Hepatocyte (in vitro differentiated cells): ENCODE results near the gene MDFI. TPM values are rescaled to one million over a fixed set of nuclear protein-coding genes. Genes with fewer than 3 reads are reported as not detected.

ENCODE experiments used
- DNase-seq: peaks from one replicate; pipeline ENCODE4 v3.0.0-alpha.2; 2016; ENCODE audit warnings: low spot score
- H2AFZ ChIP-seq: fragments of 200-600 bp; sonication (generic); 2 replicates; pipeline ENCODE4 v1.6.0; 2016; ENCODE audit warnings: antibody characterized with exemption, mild to moderate bottlenecking
- H3K27ac ChIP-seq: fragments of 200-600 bp; sonication (generic); 2 replicates; pipeline ENCODE4 v1.5.1; 2016; ENCODE audit warnings: mild to moderate bottlenecking
- H3K27me3 ChIP-seq: fragments of 200-600 bp; sonication (generic); 2 replicates; pipeline ENCODE4 v1.6.1; 2016
- H3K36me3 ChIP-seq: fragments of 200-600 bp; sonication (generic); replicated peaks from 2 replicates; pipeline ENCODE4 v1.5.1; 2016; ENCODE audit warnings: low read depth; ENCODE audit not compliant: insufficient read depth
- H3K4me1 ChIP-seq: fragments of 200-600 bp; sonication (generic); 2 replicates; pipeline ENCODE4 v1.5.1; 2016; ENCODE audit warnings: mild to moderate bottlenecking, moderate library complexity; ENCODE audit not compliant: insufficient read depth
- H3K4me2 ChIP-seq: fragments of 200-600 bp; sonication (generic); 2 replicates; pipeline ENCODE4 v1.6.0; 2016
- H3K4me3 ChIP-seq: fragments of 200-600 bp; sonication (generic); 2 replicates; pipeline ENCODE4 v1.5.1; 2016; ENCODE audit warnings: mild to moderate bottlenecking
- H3K79me2 ChIP-seq: fragments of 200-600 bp; sonication (generic); 2 replicates; pipeline ENCODE4 v1.6.0; 2017; ENCODE audit warnings: mild to moderate bottlenecking
- H3K9me2 ChIP-seq: fragments of 200-600 bp; sonication (generic); replicated peaks from 2 replicates; pipeline ENCODE4 v1.6.0; 2017; ENCODE audit warnings: mild to moderate bottlenecking; ENCODE audit not compliant: insufficient read depth
- H3K9me3 ChIP-seq: fragments of 200-600 bp; sonication (generic); 2 replicates; pipeline ENCODE4 v1.5.1; 2016; ENCODE audit warnings: low read depth, mild to moderate bottlenecking
- H4K20me1 ChIP-seq: fragments of 200-600 bp; sonication (generic); 2 replicates; pipeline ENCODE4 v1.6.0; 2016; ENCODE audit warnings: mild to moderate bottlenecking; ENCODE audit not compliant: insufficient read depth, poor library complexity, severe bottlenecking
- CTCF ChIP-seq: fragments of 200-600 bp; sonication (generic); IDR thresholded peaks from 2 replicates; pipeline ENCODE4 v1.5.1; 2016; ENCODE audit warnings: antibody characterized with exemption, mild to moderate bottlenecking; ENCODE audit not compliant: poor library complexity
- EZH2 ChIP-seq: fragments of 200-600 bp; sonication (generic); IDR thresholded peaks from 2 replicates; pipeline ENCODE4 v1.6.1; 2016; ENCODE audit warnings: antibody characterized with exemption, mild to moderate bottlenecking, borderline replicate concordance
- EZH2phosphoT487 ChIP-seq: fragments of 200-600 bp; sonication (generic); IDR thresholded peaks from one replicate; pipeline ENCODE4 v1.6.1; 2018; ENCODE audit warnings: antibody characterized with exemption, mild to moderate bottlenecking, low read depth, moderate library complexity; ENCODE audit not compliant: unreplicated experiment, severe bottlenecking
- WGBS: methylation state at CpG from one replicate; pipeline ENCODE4 v1.1.6; 2016; ENCODE audit warnings: low lambda C conversion rate; ENCODE audit errors: missing lambda C conversion rate; 5-methylcytosine and 5-hydroxymethylcytosine counted together
- polyA plus RNA-seq: library from polyadenylated mRNA; unstranded; fragments of >200 nt; fragmentation: Nextera tagmentation; extraction: Ambion mirVana; gene quantifications from 2 replicates; pipeline ENCODE4 v1.2.1, GENCODE V29; 2016
- total RNA-seq: library from RNA; depleted of rRNA; stranded (reverse); fragments of >200 nt; gene quantifications from 2 replicates; pipeline ENCODE4 v1.2.3, GENCODE V29; 2014

The MDFI gene
- total and polyA plus RNA-seq, 2 experiments from 2014 or later = 45.2 to 106 TPM

DNA sequence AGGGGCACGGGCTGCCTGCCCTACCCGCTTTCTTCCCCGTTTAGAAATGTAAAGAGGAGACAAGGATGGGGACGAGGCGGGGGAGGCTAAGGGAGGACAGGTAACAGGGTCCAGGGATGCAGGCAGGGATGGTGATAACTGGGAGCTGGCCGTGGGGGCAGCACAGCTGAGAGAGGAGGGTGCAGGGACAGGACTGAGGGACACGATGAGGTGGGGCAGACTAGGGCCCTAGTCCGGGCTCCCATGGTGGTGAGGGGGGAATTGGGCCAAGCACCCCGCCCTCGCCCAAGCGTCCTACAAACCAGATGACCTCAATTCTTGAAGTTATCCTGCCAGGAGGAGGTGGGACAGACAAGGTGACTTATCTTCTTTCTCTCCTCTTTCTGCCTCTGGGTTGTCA is 44.4 kb upstream of the MDFI start:
- Histone ChIP-seq H3K9me2 (no peaks in the 10 kb centered on the region), H3K9me3 (no peaks in the 10 kb centered on the region), H3K4me3 (no peak overlapping the region), H3K4me1 (peaks cover 12% of the 10 kb centered on the region), H3K27ac (peak overlapping the region; percentile 42), H4K20me1 (peaks cover 4% of the 10 kb centered on the region), H3K4me2 (no peak overlapping the region), H2AFZ (no peak overlapping the region), H3K79me2 (peaks cover 3% of the 10 kb centered on the region), H3K36me3 (peaks cover 5% of the 10 kb centered on the region), H3K27me3 (no peaks in the 10 kb centered on the region)
- TF ChIP-seq EZH2phosphoT487 (no peak), EZH2 (no peak), CTCF (no peak)
- DNase-seq = no peak
- WGBS = 80% methylated on average over 11 of the region's 11 CpGs

- peak; percentile 36 for DNase-seq
- H3K4me2 ChIP-seq = no peak overlapping the region
- H4K20me1 ChIP-seq = peaks cover 4% of the 10 kb centered on the region
- peaks cover 5% of the 10 kb centered on the region for H3K36me3 ChIP-seq
- peak overlapping the region; percentile 63 for H3K27ac ChIP-seq
- H2AFZ ChIP-seq = no peak overlapping the region
- no peaks in the 10 kb centered on the region for H3K9me3 ChIP-seq
- peaks cover 3% of the 10 kb centered on the region for H3K79me2 ChIP-seq
- no peaks in the 10 kb centered on the region for H3K9me2 ChIP-seq
- 54% methylated on average over 5 of the region's 5 CpGs for WGBS
- H3K27me3 ChIP-seq = no peaks in the 10 kb centered on the region
- H3K4me1 ChIP-seq = peaks cover 12% of the 10 kb centered on the region
- no peak overlapping the region for H3K4me3 ChIP-seq
- TF ChIP-seq EZH2phosphoT487 (no peak), EZH2 (no peak), CTCF (no peak)
Observed at GRCh38 chr6:41594326-41594725, 43.9 kb upstream of the MDFI start.

DNA sequence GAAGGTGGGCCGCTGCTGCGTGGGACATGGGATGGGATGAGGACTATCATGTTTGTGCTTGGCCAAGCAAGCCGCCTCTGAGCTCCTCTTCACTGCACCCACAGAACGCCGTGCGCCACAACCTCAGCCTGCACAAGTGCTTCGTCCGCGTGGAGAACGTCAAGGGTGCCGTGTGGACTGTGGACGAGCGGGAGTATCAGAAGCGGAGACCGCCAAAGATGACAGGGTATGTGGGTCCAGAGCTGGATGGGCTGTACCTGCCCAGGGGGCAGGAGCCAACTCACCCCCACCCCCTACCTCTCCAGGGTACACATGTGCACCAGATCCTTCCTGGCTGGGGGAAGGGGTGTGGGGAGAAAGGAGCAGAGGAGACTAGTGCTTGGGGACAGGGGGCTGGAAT is 43.5 kb upstream of the MDFI start:
- peaks cover 5% of the 10 kb centered on the region for H3K36me3 ChIP-seq
- peaks cover 3% of the 10 kb centered on the region for H3K79me2 ChIP-seq
- whole genome bisulfite sequencing = 79% methylated on average over 15 of the region's 15 CpGs

More for the DNA sequence above, 43.5 kb upstream of the MDFI start:
- Histone ChIP-seq H3K4me3 (no peak overlapping the region), H3K27ac (peak overlapping the region; percentile 63), H3K9me2 (no peaks in the 10 kb centered on the region), H3K27me3 (no peaks in the 10 kb centered on the region), H4K20me1 (peaks cover 4% of the 10 kb centered on the region), H3K9me3 (no peaks in the 10 kb centered on the region), H3K4me1 (peaks cover 12% of the 10 kb centered on the region), H3K4me2 (no peak overlapping the region), H2AFZ (no peak overlapping the region)
- TF ChIP-seq EZH2phosphoT487 = no peak
- no peak for TF ChIP-seq EZH2
- TF ChIP-seq CTCF = no peak
- peak; percentile 3 for DNase-seq
